Endodermal cell (in vitro differentiated cells): ENCODE measurements around the gene LTBP3. TPM values are rescaled to one million over a fixed set of nuclear protein-coding genes. Genes with fewer than 3 reads are reported as not detected.
A peak's percentile ranks its signal among the peaks of the same experiment; 100 is the strongest.

ENCODE experiments used
- DNase-seq: peaks from one replicate; pipeline ENCODE4 v3.0.0-alpha.2; 2017
- H3K27ac ChIP-seq: 2 replicates; pipeline ENCODE4 v1.5.1; 2013; ENCODE audit warnings: mild to moderate bottlenecking, low read depth, low read length, moderate library complexity
- H3K27me3 ChIP-seq: 2 replicates; pipeline ENCODE4 v1.6.1; 2013; ENCODE audit warnings: mild to moderate bottlenecking, low read length, moderate library complexity; ENCODE audit not compliant: insufficient read depth, control insufficient read depth, poor library complexity, severe bottlenecking
- H3K36me3 ChIP-seq: 2 replicates; pipeline ENCODE4 v1.7.0; 2013; ENCODE audit warnings: mild to moderate bottlenecking, low read length, moderate library complexity; ENCODE audit not compliant: control insufficient read depth, insufficient read depth
- H3K4me1 ChIP-seq: one replicate; pipeline ENCODE4 v1.7.0; 2013; ENCODE audit warnings: low read length; ENCODE audit not compliant: control insufficient read depth, insufficient read depth
- H3K4me3 ChIP-seq: 2 replicates; pipeline ENCODE4 v1.5.1; 2013; ENCODE audit warnings: mild to moderate bottlenecking, low read length, moderate library complexity
- H3K9ac ChIP-seq: 2 replicates; pipeline ENCODE4 v1.6.1; 2013; ENCODE audit warnings: mild to moderate bottlenecking, low read length, moderate library complexity; ENCODE audit not compliant: poor library complexity, severe bottlenecking; ENCODE audit errors: extremely low read depth
- H3K9me3 ChIP-seq: 2 replicates; pipeline ENCODE4 v1.6.1; 2013; ENCODE audit warnings: mild to moderate bottlenecking, low read length, moderate library complexity; ENCODE audit not compliant: control insufficient read depth
- H3K27ac Mint-ChIP-seq: 2 replicates; pipeline ENCODE4 v1.8.0; 2020; ENCODE audit warnings: mixed read lengths
- H3K27me3 Mint-ChIP-seq: 2 replicates; pipeline ENCODE4 v1.8.0; 2021; ENCODE audit warnings: mild to moderate bottlenecking, mixed read lengths; ENCODE audit not compliant: insufficient read depth
- H3K36me3 Mint-ChIP-seq: 2 replicates; pipeline ENCODE4 v1.8.0; 2020; ENCODE audit warnings: low read depth, mixed read lengths
- H3K4me1 Mint-ChIP-seq: 2 replicates; pipeline ENCODE4 v1.8.0; 2020; ENCODE audit warnings: mixed read lengths
- H3K4me3 Mint-ChIP-seq: 2 replicates; pipeline ENCODE4 v1.8.0; 2020; ENCODE audit warnings: mild to moderate bottlenecking, moderate library complexity, mixed read lengths
- H3K9me3 Mint-ChIP-seq: 2 replicates; pipeline ENCODE4 v1.8.0; 2020; ENCODE audit warnings: mild to moderate bottlenecking, mixed read lengths
- CTCF ChIP-seq: fragments of 200-600 bp; sonication (generic); conservative IDR thresholded peaks from 2 replicates; pipeline ENCODE4 v1.5.0; 2021; ENCODE audit warnings: antibody characterized with exemption, mild to moderate bottlenecking
- WGBS, 2 experiments: methylation state at CpG; one replicate each; pipeline versions ENCODE4 v1.1.5 to v1.1.7; 2013; ENCODE audit warnings: missing lambda C conversion rate in 2 of 2, mixed read lengths in 1 of 2; ENCODE audit not compliant: insufficient coverage in 1 of 2, insufficient read length in 1 of 2; 5-methylcytosine and 5-hydroxymethylcytosine counted together
- long read RNA-seq, 4 experiments: library from polyadenylated mRNA in 2 of 4; library from RNA in 1 of 4; library from capped mRNA in 1 of 4; stranded (forward) in 3 of 4; unstranded in 1 of 4; transcript quantifications; one replicate each; pipeline ENCODE4 v2.0.0, GENCODE V29; 2020 to 2021; ENCODE audit warnings: inconsistent platforms in 1 of 4
- polyA plus RNA-seq, 2 experiments: library from polyadenylated mRNA; stranded (reverse); fragments of 50-300 nt; gene quantifications; one replicate each; pipeline ENCODE4 v1.2.3, GENCODE V29; 2013
- total RNA-seq, 2 donors: library from RNA; stranded (reverse); fragmentation: NEBNext Ultra II Directional in 1 of 2; extraction: Animal tissue kit (Norgen Biotek cat#: 25700) in 1 of 2; gene quantifications; 2 replicates in 1 of 2; 3 replicates in 1 of 2; pipeline ENCODE4 v1.2.1, GENCODE V29; 2021

Gene LTBP3
- 10 to 100 TPM; 19.7 to 24.2 TPM for total RNA-seq
- 23.3 TPM for polyA plus RNA-seq (2013, experiment 1 of 2)
- 23.8 TPM for polyA plus RNA-seq (2013, experiment 2 of 2)
- long read RNA-seq, experiment 1, partial matches to known transcripts: 6 of 8 reads
- long read RNA-seq, experiment 1, other reads (novel, unspliced or antisense): 1 of 8 reads
- long read RNA-seq, experiment 2, partial matches to known transcripts: 9 of 17 reads
- long read RNA-seq, experiment 2, other reads (novel, unspliced or antisense): 5 of 17 reads
- long read RNA-seq, experiment 3, partial matches to known transcripts: 9 of 10 reads
- long read RNA-seq, experiment 3, other reads (novel, unspliced or antisense): 1 of 10 reads
- long read RNA-seq, experiment 4: 0 reads

DNA sequence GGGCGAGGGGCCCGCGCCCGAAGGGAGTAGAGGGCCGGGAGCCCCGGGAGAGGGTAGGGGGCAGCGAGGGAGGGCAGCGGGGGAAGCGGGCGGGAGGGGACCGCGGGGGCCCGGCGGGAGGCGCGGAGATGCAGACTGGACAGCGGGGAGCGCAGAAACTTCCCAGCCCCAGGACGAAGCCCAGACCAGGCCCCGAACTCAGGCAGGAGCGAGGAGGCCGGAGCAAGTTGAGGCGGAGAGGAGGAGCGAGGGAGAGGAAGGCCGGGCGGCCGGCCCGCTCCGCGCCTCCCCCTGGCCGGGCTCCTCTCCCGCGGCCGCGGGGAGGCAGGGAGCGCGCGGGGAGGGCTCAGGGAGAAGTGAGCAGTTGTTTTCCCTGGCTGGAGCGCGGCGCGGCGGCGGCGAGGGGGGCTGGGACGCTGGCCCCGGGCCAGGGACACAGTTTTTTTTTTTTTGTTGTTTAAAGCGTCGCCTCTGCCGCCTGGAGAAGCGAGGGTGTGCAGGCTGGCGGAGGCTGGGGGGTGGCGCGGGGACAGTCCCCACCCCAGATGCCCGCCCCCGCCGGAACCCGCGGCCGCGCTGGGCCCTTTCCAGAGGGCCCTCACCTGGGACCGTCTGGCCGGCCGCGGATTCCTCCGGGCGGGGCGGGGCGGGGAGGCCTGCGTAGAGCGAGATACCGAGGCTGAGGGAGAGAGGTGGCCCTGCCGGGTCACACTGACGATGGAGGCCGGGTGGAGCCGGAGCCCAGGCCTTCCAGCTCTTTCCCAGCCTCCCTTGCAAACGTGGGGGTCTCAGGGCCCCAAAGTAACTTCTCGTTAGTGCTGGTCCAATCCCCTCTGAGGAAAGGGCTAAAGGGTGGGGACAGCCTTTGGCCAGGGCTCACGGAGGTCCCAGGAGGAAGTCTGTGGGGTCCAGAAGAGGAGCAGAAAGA is at the start of gene LTBP3:
LTBP3 (minus strand) TSS at position 358 of the 928 bp plus-strand sequence. CDS start 400 bp downstream, outside the sequence.
- H3K4me1 Mint-ChIP-seq: peaks cover 16% of the 10 kb centered on the region
- H3K4me3 Mint-ChIP-seq: peak within 1 kb of the TSS; percentile 59
- no peaks in the 10 kb centered on the region for H3K9me3 Mint-ChIP-seq
- Histone ChIP-seq H3K27me3 (peaks cover 15% of the 10 kb centered on the region), H3K9ac (peak within 1 kb of the TSS; percentile 44), H3K9me3 (no peaks in the 10 kb centered on the region), H3K27ac (peak within 1 kb of the TSS; percentile 66), H3K36me3 (no peaks in the 10 kb centered on the region), H3K4me3 (peak within 1 kb of the TSS; percentile 49), H3K4me1 (peaks cover 17% of the 10 kb centered on the region)
- H3K36me3 Mint-ChIP-seq: no peaks in the 10 kb centered on the region
- TF ChIP-seq CTCF: no peak
- WGBS, 2 experiments: 3 to 4% methylated on average over 17 to 78 of the region's 79 CpGs
- DNase-seq: peak; percentile 83
- H3K27me3 Mint-ChIP-seq: peaks cover 57% of the 10 kb centered on the region
- no peak within 1 kb of the TSS for H3K27ac Mint-ChIP-seq

GRCh38 chr11:65606876-65607613 is 48.9 kb upstream of the LTBP3 start:
- no peaks in the 10 kb centered on the region for H3K27me3 ChIP-seq
- H3K4me3 ChIP-seq: peak overlapping the region; percentile 59
- peaks cover 56% of the 10 kb centered on the region for H3K36me3 Mint-ChIP-seq
- no peaks in the 10 kb centered on the region for H3K9me3 ChIP-seq
- H3K9me3 Mint-ChIP-seq: no peaks in the 10 kb centered on the region
- H3K4me1 Mint-ChIP-seq: peaks cover 4% of the 10 kb centered on the region
- WGBS, 2 experiments: 5 to 6% methylated on average over 20 to 67 of the region's 67 CpGs
- H3K4me1 ChIP-seq: peaks cover 3% of the 10 kb centered on the region
- H3K27ac Mint-ChIP-seq: peak overlapping the region; percentile 82
- peak overlapping the region; percentile 41 for H3K4me3 Mint-ChIP-seq
- TF ChIP-seq CTCF: no peak
- peak overlapping the region; percentile 12 for H3K27ac ChIP-seq
- peaks cover 65% of the 10 kb centered on the region for H3K36me3 ChIP-seq
- peaks cover 2% of the 10 kb centered on the region for H3K27me3 Mint-ChIP-seq
- DNase-seq: peak; percentile 100
- no peak overlapping the region for H3K9ac ChIP-seq

DNA sequence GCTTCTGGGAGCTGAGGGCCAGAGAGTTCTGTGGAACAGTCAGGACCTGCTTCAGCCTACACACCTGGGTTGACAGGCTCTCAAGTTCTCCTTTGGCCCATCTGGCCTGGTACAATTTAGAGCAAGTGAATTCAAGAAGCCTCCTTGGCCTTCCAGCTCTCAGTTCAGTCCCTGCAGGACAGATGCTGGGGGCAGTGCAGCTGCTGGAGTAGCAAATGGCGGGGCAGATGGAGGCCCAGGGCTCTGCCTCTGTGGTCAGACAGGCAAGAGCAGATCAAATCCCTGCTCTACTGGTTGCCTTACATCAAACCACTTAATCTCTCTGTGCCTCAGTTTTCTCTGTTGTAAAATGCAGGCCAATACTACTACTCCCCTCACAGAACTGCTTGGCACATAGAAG is 46.1 kb upstream of the LTBP3 start:
- Histone ChIP-seq H3K4me3 (no peak overlapping the region), H3K9me3 (no peaks in the 10 kb centered on the region), H3K9ac (no peak overlapping the region), H3K27me3 (no peaks in the 10 kb centered on the region), H3K4me1 (peaks cover 3% of the 10 kb centered on the region), H3K27ac (no peak overlapping the region), H3K36me3 (peaks cover 49% of the 10 kb centered on the region)
- WGBS, 2 experiments: 94 to 100% methylated on average over 1 of the region's 1 CpG
- Mint-ChIP-seq H3K36me3 (peaks cover 45% of the 10 kb centered on the region), H3K9me3 (no peaks in the 10 kb centered on the region), H3K4me1 (peaks cover 2% of the 10 kb centered on the region), H3K27ac (no peak overlapping the region), H3K27me3 (peaks cover 2% of the 10 kb centered on the region), H3K4me3 (no peak overlapping the region)
- no peak for DNase-seq
- no peak for TF ChIP-seq CTCF
